ENCODE data around the gene EIF2B1. TPM values are rescaled to one million over a fixed set of nuclear protein-coding genes. Genes with fewer than 3 reads are reported as not detected.
"Not testable (repeated sequence)": the region's sequence is repeated elsewhere in the genome, so short reads cannot be mapped to it uniquely, and the experiment has no call there.

EIF2B1 gene
- total RNA-seq, 4 donors from 2014 or later: 46.0 to 121 (median 92.3) TPM

DNA sequence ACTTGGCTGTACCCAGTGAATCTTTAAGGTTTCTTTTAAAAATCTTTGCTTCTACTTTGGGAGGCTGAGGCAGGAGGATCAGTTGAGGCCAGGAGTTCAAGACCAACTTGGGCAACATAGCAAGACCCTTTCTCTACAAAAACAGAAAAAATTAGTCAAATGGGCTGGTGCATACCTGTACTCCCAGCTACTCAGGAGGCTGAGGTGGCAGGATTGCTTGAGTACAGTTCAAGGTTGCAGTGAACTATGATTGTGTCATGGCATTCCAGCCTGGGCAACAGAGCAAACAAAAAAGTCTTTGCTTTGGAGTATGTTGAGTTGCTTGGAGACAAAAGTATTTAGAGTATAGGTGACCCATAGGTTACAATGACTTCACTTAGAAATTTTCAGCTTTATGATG, 37.8 kb downstream of the EIF2B1 start:
- DNase-seq: no peak
- Histone ChIP-seq H3K27ac (no peak overlapping the region), H3K4me3 (no peak overlapping the region), H3K4me1 (peaks cover 0 to 9% (median under 1%) of the 10 kb centered on the region in 4 donors), H3K9me3 (no peaks in the 10 kb centered on the region), H3K27me3 (no peaks in the 10 kb centered on the region), H3K36me3 (peaks cover 0 to 50% (median 19%) of the 10 kb centered on the region in 4 donors)
- in situ Hi-C loops (cut with MboI; ENCODE audit: low pct_ligation_motif_present in 1 of 4, low pct_unique_long_range_greater_than_20kb in 1 of 4, low sequenced_read_pairs in 3 of 4): no loop called here
- TF ChIP-seq EP300 (IDR thresholded peaks at IDR 0.05; ENCODE audit: low read depth): no peak
- intact Hi-C loops (cut with DNase I; ENCODE audit: low total_unique reads): no loop called here

DNA sequence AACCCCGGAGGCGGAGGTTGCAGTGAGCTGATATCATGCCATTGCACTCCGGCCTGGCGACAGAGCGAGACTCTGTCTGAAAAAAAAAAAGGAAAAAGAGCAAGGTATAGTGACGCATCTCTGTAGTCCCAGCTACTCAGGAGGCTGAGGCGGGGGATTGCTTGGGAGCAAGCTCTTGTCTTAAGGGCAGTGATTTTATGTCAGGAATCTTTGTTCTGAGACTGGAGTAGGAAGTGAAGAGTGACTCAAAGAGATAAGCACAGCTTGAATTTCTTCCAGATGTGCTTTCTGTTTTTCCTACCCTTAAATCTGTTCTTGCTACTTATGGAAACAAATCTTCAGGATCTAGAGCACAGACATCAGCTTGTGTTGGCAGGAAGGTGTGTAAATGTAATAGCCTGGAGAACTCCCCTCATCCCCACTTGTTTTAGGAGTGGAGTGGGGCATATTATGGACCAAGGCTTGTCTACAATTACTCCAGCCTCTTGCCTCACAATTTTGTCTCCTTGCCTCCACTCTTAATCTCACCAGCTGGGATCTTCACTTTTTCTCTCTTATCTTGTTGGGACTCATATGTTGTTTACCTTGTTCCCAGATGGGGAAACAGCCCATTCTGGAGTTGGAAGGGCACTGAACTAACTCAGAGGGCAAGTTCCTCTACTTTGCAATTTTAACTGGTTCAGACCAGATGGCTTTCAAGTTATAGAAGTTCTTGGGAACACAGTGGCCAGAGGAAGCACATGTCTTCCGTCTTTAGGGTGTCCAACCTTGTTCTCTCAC, 41.6 kb downstream of the EIF2B1 start:
- H3K27ac ChIP-seq: no peak overlapping the region
- WGBS, 2 donors (ENCODE audit: low coverage in 1 of 2): 0 to 79% methylated on average over 1 to 8 of the region's 8 CpGs
- no peaks in the 10 kb centered on the region for H3K27me3 ChIP-seq
- in situ Hi-C loops (cut with MboI; ENCODE audit: low pct_ligation_motif_present in 1 of 4, low pct_unique_long_range_greater_than_20kb in 1 of 4, low sequenced_read_pairs in 3 of 4): no loop called here
- intact Hi-C loops (cut with DNase I; ENCODE audit: low total_unique reads): no loop called here
- H3K9me3 ChIP-seq: no peaks in the 10 kb centered on the region
- H3K4me1 ChIP-seq: peaks cover 6 to 34% (median 18%) of the 10 kb centered on the region in 4 donors
- H3K36me3 ChIP-seq: peaks cover 0 to 72% (median 35%) of the 10 kb centered on the region in 4 donors
- TF ChIP-seq EP300 (IDR thresholded peaks at IDR 0.05; ENCODE audit: low read depth) (no peak), POLR2A (IDR thresholded peaks at IDR 0.05) (no peak), POLR2AphosphoS5 (IDR thresholded peaks at IDR 0.05) (no peak)
- TF ChIP-seq, protein P1, sequence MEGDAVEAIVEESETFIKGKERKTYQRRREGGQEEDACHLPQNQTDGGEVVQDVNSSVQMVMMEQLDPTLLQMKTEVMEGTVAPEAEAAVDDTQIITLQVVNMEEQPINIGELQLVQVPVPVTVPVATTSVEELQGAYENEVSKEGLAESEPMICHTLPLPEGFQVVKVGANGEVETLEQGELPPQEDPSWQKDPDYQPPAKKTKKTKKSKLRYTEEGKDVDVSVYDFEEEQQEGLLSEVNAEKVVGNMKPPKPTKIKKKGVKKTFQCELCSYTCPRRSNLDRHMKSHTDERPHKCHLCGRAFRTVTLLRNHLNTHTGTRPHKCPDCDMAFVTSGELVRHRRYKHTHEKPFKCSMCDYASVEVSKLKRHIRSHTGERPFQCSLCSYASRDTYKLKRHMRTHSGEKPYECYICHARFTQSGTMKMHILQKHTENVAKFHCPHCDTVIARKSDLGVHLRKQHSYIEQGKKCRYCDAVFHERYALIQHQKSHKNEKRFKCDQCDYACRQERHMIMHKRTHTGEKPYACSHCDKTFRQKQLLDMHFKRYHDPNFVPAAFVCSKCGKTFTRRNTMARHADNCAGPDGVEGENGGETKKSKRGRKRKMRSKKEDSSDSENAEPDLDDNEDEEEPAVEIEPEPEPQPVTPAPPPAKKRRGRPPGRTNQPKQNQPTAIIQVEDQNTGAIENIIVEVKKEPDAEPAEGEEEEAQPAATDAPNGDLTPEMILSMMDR (IDR thresholded peaks at IDR 0.05): no peak
- no peak for DNase-seq
- H3K4me3 ChIP-seq: no peak overlapping the region

DNA sequence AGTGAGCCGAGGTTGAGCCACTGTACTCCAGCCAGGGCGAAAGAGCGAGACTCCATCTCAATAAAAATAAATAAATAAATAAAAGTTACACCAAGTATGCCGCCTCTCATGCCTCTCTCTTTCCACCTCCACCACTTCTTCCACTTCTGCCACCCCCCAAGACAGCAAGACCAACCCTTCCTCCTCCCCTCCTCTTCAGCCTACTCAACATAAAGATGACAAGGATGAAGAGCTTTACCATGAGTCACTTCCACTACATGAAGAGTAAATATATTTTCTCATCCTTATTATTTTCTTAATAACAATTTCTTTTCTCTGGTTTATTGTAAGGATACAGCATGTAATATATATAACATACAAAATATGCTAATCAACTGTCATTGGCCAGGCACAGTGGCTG, 52.7 kb downstream of the EIF2B1 start:
- Histone ChIP-seq H3K4me1 (peaks cover 14 to 24% (median 19%) of the 10 kb centered on the region in 4 donors), H3K27me3 (no peaks in the 10 kb centered on the region), H3K9me3 (no peaks in the 10 kb centered on the region), H3K36me3 (no peaks in the 10 kb centered on the region), H3K27ac (no peak overlapping the region), H3K4me3 (no peak overlapping the region)
- 95 to 96% methylated on average over 4 of the region's 4 CpGs for WGBS, 2 donors (ENCODE audit: low coverage in 1 of 2)
- intact Hi-C loops (cut with DNase I; ENCODE audit: low total_unique reads): no loop called here
- in situ Hi-C loops (cut with MboI; ENCODE audit: low pct_ligation_motif_present in 1 of 4, low pct_unique_long_range_greater_than_20kb in 1 of 4, low sequenced_read_pairs in 3 of 4): no loop called here
- TF ChIP-seq, protein P1 (IDR thresholded peaks at IDR 0.05): no peak
- no peak for TF ChIP-seq POLR2AphosphoS5 (IDR thresholded peaks at IDR 0.05)
- no peak for TF ChIP-seq EP300 (IDR thresholded peaks at IDR 0.05; ENCODE audit: low read depth)
- TF ChIP-seq POLR2A (IDR thresholded peaks at IDR 0.05): no peak
- DNase-seq: no peak

DNA sequence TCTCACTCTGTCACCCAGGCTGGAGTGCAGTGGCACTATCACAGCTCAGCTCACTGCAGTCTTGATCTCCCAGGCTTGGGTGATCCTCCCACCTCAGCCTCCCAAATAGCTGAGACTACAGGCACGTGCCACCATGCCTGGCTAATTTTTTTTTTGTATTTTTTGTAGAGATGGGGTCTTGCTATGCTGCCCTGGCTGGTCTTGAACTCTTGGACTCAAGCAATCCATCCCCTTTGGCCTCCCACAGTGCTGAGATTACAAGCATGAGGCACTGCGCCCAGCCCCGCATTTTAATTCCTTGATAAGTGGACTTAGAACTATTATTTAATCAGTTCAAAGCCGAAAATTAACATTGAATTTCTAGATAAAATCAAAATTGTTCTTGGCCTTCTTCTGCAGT, 54.7 kb downstream of the EIF2B1 start:
- in situ Hi-C loops (cut with MboI; ENCODE audit: low pct_ligation_motif_present in 1 of 4, low pct_unique_long_range_greater_than_20kb in 1 of 4, low sequenced_read_pairs in 3 of 4); H3K9me3 ChIP-seq; intact Hi-C loops (cut with DNase I; ENCODE audit: low total_unique reads); H3K27ac ChIP-seq; H3K27me3 ChIP-seq; H3K4me3 ChIP-seq; DNase-seq; H3K36me3 ChIP-seq: not testable (repeated sequence)
- WGBS, 2 donors (ENCODE audit: low coverage in 1 of 2): 94 to 95% methylated on average over 4 of the region's 4 CpGs
- H3K4me1 ChIP-seq: peaks cover 9 to 15% (median 11%) of the 10 kb centered on the region in 4 donors

DNA sequence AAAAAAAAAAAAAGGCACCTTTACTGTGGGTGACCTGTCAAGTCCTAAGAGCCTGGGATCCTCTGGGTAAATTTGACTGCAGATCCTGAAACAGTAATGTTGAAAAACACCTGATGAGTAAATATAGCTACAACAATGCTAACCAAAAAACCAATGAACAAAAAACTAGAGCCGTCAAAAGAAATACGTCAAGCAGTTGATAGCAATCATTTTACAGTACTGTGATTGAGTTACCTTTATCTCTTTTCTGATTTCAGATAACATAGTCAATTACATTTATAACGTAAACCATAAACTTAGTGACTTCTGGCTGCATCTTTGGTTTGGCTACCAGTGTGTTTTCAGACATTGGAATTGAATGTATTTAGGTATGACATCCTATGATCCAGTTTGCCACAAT, 55.2 kb downstream of the EIF2B1 start:
- Histone ChIP-seq H3K4me3 (no peak overlapping the region), H3K27ac (no peak overlapping the region), H3K27me3 (no peaks in the 10 kb centered on the region), H3K9me3 (no peaks in the 10 kb centered on the region), H3K36me3 (no peaks in the 10 kb centered on the region), H3K4me1 (peaks cover 7 to 15% (median 10%) of the 10 kb centered on the region in 4 donors)
- 66 to 69% methylated on average over 3 of the region's 3 CpGs for WGBS, 2 donors (ENCODE audit: low coverage in 1 of 2)
- in situ Hi-C loops (cut with MboI; ENCODE audit: low pct_ligation_motif_present in 1 of 4, low pct_unique_long_range_greater_than_20kb in 1 of 4, low sequenced_read_pairs in 3 of 4) (no loop called here), intact Hi-C loops (cut with DNase I; ENCODE audit: low total_unique reads) (no loop called here)
- DNase-seq: no peak
- TF ChIP-seq EP300 (IDR thresholded peaks at IDR 0.05; ENCODE audit: low read depth): no peak
- TF ChIP-seq POLR2AphosphoS5 (IDR thresholded peaks at IDR 0.05): no peak
- TF ChIP-seq, protein P1 (IDR thresholded peaks at IDR 0.05): no peak
- TF ChIP-seq POLR2A (IDR thresholded peaks at IDR 0.05): no peak

Measured in transverse colon (tissue), 4 donors.